Ishikawa (cell line): ENCODE measurements around the gene SLC16A4.

ENCODE experiments used
- CEBPB ChIP-seq: IDR thresholded peaks from 2 replicates; pipeline ENCODE4 v1.6.1; 2012
- CREB1 ChIP-seq: IDR thresholded peaks from 2 replicates; pipeline ENCODE4 v1.6.1; 2012; ENCODE audit warnings: low read depth
- EGR1 ChIP-seq: IDR thresholded peaks from 2 replicates; pipeline ENCODE4 v1.6.1; 2012
- EP300 ChIP-seq: IDR thresholded peaks from 2 replicates; pipeline ENCODE4 v1.6.1; 2012; ENCODE audit warnings: borderline replicate concordance
- FOXM1 ChIP-seq: IDR thresholded peaks from 2 replicates; pipeline ENCODE4 v1.6.1; 2012; ENCODE audit warnings: low read depth, borderline replicate concordance
- NFIC ChIP-seq: IDR thresholded peaks from 2 replicates; pipeline ENCODE4 v1.6.1; 2012
- RAD21 ChIP-seq: IDR thresholded peaks from 2 replicates; pipeline ENCODE4 v1.6.1; 2012; ENCODE audit warnings: low read depth
- REST ChIP-seq: IDR thresholded peaks from 2 replicates; pipeline ENCODE4 v1.6.1; 2012; ENCODE audit warnings: low read depth, mild to moderate bottlenecking
- TAF1 ChIP-seq: IDR thresholded peaks from 2 replicates; pipeline ENCODE4 v1.6.1; 2012; ENCODE audit warnings: low read depth, mild to moderate bottlenecking
- TCF12 ChIP-seq: IDR thresholded peaks from 2 replicates; pipeline ENCODE4 v1.6.1; 2012; ENCODE audit warnings: low read depth
- TEAD4 ChIP-seq: IDR thresholded peaks from 2 replicates; pipeline ENCODE4 v1.6.1; 2012
- USF1 ChIP-seq: IDR thresholded peaks from 2 replicates; pipeline ENCODE4 v1.6.1; 2012
- YY1 ChIP-seq: IDR thresholded peaks from 2 replicates; pipeline ENCODE4 v1.6.1; 2012; ENCODE audit warnings: low read depth
- ZBTB7A ChIP-seq: IDR thresholded peaks from 2 replicates; pipeline ENCODE4 v1.6.1; 2012; ENCODE audit warnings: low read depth
- TF ChIP-seq, protein P1 (sequence below): IDR thresholded peaks from 2 replicates; pipeline ENCODE4 v1.6.1; 2012

The SLC16A4 gene

GRCh38 chr1:110425612-110426152 is 34.9 kb upstream of the SLC16A4 start:
- TF ChIP-seq RAD21: no peak
- TF ChIP-seq TCF12: no peak
- TF ChIP-seq REST: no peak
- no peak for TF ChIP-seq ZBTB7A
- no peak for TF ChIP-seq CREB1
- no peak for TF ChIP-seq TAF1
- TF ChIP-seq, protein P1, sequence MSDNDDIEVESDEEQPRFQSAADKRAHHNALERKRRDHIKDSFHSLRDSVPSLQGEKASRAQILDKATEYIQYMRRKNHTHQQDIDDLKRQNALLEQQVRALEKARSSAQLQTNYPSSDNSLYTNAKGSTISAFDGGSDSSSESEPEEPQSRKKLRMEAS: no peak
- no peak for TF ChIP-seq CEBPB
- TF ChIP-seq USF1: no peak
- no peak for TF ChIP-seq EP300
- no peak for TF ChIP-seq EGR1
- TF ChIP-seq YY1: no peak
- no peak for TF ChIP-seq NFIC
- no peak for TF ChIP-seq FOXM1
- TF ChIP-seq TEAD4: no peak

DNA sequence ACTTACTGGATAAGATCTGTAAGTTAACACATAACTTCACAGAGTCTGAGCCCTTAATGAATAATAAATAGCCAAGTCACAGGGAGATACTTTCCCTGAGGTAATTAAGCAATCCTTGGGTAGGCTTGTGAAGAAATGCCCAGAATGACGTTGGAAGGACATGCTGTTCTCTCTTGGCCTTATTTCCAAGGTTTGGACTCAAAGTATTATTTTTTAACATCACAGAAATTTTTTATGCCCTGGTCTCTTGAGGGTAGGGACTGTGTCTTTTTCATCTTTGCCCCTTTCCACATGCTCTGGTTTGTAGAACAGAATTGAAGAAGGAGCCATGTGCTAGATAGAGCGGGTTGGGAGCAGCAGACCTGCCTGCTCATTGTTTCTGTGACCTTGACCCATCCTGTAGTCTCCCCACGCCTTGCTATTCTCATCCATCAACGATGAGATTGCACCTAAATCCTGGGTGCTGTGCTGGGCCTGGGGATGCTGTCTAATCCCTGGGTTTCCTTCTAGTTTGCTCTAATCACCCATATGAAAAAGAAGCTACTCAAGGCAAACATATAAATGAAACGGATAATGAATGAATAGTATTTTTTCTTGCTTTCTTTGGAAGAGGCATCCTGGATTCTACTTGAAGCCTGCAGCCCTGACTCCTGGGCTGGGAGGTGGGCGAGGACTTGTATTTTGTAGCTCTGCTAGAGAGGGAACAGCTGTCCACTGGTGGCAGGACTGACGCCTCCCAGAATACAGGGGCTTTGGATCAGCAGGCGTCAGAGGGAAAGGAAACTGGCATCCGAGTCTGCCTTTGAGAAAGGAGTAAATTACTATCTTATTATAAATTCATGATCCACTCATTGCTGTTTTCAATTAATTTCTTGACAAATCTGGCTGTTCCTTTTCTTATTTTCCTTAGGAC is 34.1 kb upstream of the SLC16A4 start:
- TF ChIP-seq REST (no peak), FOXM1 (no peak), NFIC (no peak), EP300 (no peak), EGR1 (no peak), YY1 (no peak), CREB1 (no peak), ZBTB7A (no peak), RAD21 (no peak), TAF1 (no peak), TEAD4 (no peak), USF1 (no peak), TCF12 (no peak), CEBPB (no peak)
- TF ChIP-seq, protein P1: no peak

- TF ChIP-seq, protein P1: no peak
- TF ChIP-seq TCF12 (no peak), EGR1 (no peak), EP300 (no peak)
Observed at GRCh38 chr1:110420874-110421793, 30.3 kb upstream of the SLC16A4 start.

DNA sequence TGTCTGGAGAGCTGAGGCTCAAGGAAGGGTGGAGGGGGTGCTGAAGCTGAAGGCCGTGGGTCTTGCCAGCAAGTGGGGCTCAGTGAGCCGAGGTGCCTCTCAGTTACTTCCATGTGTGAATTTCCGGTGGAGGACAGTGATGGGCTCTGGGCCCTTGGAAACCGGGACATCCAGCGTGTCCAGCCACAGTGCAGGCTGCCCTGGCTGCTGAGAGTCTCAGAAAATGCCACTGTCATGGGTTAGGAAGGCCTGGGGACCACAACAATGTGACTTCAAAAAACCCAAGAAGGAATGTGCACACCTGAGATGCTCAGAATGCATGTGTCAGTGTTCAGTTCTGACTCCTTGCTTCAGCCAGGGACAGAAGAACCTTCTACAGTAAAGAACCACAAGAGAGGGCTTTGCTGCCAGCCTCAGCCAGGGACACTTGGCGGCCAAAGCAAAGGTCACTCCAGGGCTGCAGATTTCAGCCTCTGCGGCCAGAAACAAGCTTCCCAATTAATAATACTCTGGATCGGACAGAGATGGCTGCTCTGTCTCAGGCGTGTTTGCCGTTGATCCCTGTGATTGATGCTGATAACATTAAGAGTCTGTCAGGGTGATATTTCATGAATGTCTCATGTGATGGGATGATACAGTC is 29.3 kb upstream of the SLC16A4 start:
- TF ChIP-seq RAD21: no peak
- TF ChIP-seq NFIC: no peak
- TF ChIP-seq ZBTB7A: no peak
- TF ChIP-seq CEBPB: no peak
- TF ChIP-seq FOXM1: no peak
- TF ChIP-seq YY1: no peak
- TF ChIP-seq TEAD4: no peak
- TF ChIP-seq TAF1: no peak
- TF ChIP-seq REST: no peak
- no peak for TF ChIP-seq CREB1
- TF ChIP-seq TCF12: no peak
- TF ChIP-seq USF1: no peak
- TF ChIP-seq, protein P1: no peak
- no peak for TF ChIP-seq EP300
